Amygdala (tissue), 56 donors: Measurements from ENCODE around the gene JAK1.
A peak's percentile ranks its signal among the peaks of the same experiment; 100 is the strongest.

ENCODE experiments used
- DNase-seq, 56 donors: peaks; one replicate each; lab custom pipeline; 2025; lab: John Stamatoyannopoulos, UW

JAK1 gene

DNA sequence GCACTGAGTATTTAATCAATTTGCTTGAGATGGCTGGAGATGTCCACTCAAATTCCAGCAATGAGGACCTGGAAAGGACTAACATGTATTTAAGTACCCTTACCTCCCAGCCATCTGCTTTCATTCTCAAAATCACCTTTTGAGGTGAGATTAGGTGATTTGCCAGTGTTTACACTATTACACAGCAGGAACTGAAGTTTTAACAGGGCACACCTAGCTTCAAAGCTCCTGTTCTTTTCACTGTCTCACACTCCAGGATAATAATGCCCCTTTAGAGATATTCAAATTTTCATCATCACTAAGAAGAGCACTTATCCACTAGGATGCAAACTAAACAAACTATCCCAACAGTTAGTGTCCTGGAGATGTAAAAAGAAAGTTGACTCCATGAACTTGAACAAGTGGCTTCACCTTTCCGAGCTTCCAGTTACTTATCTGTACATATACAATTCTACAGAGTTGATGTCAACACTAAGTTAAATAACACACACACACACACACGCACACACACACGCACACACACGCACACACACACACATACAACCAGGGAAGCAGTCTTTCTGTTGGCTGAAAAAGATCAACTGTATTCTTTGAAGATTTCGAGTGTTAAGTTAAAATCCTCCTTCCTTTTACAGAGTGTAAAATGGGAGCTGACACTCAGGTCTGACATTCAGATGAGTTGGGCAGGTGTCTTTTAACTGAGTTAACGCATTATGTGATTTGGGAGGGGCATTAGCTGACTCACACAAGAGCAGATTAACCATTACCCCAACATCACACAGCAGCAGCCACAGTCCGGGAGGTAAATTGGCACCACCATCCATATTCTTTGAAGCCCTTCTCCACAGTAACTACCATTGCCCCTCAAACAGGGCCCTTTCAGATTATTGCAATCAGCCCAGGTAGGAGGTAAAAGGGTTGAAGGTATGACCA is 15.5 kb upstream of the JAK1 start:
- DNase-seq, result no peak

DNA sequence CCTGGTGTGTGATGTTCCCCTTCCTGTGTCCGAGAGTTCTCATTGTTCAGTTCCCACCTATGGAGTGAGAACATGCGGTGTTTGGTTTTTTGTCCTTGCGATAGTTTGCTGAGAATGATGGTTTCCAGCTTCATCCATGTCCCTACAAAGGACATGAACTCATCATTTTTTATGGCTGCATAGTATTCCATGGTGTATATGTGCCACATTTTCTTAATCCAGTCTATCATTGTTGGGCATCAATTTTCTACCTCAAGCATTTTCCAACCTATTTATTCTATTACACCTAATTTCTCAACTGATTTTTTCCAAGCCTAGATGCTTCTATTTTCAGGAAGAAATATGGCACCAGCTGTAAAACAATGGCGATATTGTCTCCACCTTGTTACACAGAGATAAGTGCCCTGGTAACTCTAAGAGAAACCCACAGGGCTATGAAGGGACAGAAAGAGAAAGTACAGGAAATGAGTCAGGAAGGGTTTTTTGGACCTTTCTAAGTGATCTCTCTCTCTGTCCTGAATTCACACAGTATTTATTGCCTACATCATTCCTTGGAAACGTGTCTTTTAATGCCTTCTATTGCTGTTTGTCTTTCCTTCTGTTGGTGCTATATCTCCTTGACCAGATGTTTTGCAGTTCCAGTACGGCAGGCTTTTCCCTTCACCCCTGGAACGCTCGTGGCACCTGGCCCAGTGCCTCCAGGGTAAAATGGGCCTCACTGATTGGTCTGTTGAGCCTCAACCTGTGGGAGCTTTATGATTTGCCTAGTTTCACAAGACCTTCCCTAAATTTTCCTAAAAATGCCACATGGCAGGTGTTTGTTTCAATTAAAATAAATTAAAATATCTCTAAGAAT is 14.6 kb upstream of the JAK1 start:
- no peak for DNase-seq

DNA sequence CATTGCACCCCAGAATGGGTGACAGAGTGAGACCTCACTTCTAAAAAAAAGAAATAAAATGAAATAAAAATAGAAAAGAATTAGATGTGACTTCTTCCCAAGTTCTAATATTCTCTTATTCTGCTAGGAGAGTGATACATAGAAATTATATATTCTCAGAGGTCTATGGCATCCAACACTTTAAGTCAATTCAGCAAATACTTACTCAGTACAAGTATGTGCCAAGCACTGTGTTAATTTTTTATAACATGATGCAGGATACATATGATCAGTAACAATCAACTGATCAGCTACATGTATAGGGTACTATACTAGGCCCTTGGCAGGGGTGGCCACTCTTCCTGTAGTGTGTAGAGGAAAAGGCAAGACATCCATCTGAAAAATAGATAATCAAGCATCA is 13.0 kb upstream of the JAK1 start:
- no peak for DNase-seq

DNA sequence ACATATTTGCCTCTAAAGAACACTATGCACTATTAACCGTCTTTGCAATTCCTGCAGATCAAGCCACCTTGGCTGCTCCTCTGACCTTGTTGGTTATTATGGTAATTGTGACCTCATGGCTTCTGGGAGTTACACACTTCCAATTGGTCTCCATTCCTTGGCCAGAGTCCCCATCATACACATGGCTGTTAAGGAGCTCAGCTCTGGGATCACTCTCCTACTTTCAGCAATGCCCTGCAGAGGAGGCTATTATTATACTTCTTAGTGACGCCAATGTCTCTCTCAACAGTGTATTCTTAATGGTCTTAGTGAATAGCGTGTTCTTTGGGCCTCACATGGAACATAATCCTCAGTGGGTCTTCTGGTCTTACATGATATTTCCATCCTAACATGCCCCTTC is 10.0 kb upstream of the JAK1 start:
- no peak for DNase-seq

DNA sequence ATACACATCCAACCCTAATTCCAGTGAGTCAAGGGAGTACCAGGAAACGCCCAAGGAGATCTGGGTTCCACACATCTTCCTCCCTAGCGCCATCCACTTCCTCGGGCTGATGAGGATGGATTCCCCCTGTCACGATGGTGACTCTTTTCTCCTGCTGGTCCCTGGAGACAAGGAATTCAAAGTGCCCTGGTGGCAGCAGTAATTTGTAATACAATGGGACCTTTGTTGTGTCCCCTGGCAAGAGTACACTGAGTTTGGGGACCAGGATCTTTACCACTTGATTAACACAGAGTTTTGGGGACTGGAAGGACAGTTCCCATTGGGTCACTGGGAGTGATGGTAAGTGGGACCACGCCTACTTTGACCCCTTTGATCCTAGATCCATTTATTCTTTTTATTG is 9.4 kb upstream of the JAK1 start:
- DNase-seq, result peak in 3 of 56 donors; percentile 2 to 38 (median 7)

DNA sequence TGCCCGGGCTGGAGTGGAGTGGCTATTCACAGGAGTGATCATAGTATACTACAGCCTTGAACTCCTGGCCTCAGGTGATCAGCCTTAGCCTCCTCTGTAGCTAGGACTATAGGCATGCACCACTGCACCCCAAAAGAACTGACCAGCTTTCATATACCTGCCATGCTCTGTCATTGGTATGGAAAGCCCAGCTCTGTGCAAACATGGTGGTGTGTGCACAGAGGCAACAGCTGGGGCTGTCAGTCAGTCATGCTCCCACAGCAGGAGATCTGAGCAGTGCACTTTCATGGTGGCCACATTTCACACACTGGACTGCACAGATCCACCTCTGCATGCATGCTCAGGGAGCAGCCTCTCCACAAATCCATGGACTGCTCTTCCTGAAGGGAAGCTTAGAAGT is 8.8 kb upstream of the JAK1 start:
- DNase-seq, result no peak

DNA sequence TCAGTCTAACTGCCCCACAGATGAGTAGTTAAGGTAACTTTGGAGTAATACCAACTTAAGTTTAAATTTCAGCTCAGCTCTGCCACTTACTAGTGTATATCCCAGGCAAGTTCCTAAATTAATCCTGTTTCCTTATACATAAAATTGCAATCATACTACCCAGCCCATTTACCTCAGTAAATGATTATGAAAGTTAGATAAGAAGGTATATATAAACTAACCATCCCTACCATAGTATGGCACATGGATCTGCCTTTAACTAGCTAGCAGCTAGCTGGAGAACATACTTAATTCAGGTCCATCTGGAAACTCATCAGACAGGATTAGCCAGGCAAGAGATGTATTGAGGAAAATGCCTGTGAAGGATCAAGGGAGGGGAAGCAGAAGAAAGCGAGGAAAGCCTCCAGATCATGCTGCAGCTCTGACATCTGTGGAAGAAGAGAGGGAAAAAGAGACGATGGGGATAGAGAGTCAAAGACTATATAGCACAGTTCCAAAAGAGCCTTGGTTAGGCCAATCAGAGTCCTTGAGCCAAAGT is 8.0 kb upstream of the JAK1 start:
- no peak for DNase-seq

DNA sequence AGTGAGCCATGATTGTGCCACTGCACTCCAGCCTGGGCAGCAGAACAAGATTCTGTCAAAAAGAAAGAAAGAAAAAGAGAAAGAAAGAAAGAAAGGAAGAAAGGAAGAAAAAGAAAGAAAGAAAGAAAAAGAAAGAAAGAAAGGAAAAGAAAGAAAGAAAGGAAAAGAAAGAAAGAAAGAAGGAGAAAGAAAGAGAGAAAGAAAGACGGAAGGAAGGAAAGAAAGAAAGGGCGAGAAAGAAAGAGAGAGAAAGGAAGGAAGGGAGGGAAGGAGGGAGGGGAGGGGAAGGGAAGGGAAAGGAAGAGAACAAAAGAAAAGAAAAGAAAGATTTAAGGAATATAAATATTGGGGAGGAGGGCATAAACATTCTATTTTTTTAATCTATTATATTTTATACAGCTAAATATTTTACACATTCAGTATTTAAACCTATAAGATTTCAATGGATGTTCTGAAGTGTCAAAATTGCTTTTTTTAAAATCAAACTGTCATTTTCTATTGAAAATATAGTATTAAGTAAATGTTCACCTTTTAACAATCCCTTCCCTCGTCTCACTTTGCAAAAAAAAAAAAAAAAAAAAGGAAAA is 6.8 kb upstream of the JAK1 start:
- DNase-seq, result no peak

DNA sequence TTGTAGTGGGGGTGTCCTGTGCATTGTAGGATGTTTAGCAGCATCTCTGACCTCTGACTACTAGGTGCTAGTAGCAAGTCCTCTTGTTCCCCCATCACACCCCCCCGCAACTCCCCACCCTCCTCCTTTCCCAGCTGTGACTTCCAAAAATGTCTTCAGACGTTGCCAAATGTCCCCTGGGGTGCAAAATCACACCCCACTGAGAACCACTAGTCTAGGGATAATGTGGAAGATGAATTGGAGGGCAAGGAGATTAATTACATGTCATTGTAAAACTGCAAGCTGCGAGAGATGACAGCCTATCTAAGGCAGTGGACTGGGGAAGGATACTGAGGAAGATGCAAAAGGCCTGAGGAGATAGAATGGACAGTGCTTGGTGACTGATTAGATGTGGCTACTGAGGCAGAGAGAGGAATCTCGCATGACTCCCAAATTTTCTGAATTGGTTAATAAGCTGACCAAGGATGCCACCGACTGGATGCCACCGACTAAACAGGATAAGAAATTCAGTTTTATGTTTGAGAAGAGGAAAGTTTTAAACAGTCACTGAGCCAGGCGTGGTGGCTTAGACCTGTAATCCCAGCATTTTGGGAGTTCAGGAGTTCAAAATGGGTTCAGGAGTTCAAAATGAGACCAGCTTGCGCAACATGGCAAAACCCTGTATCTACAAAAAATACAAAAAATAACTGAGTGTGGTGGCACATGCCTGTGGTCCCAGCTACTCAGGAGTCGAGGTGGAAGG is 3.1 kb upstream of the JAK1 start:
- no peak for DNase-seq

DNA sequence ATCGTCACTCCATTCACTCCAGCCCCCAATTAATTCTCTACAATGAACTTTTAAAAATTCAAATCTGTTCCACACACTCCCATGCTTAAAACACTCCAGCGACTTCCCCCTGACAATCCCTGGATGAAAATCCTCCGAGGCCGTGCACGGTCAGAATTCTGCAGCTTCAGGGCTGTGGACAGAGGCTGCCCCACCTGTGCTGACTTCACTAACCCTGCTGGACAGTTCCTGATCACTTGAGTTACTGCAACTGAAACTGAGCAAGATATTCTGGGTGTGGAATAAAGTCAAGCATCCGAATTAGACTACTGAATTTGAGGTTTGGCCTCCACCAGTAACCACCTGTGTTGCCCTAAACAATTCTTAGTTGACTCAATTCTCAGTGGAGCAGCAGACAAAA is 1.0 kb upstream of the JAK1 start:
- no peak for DNase-seq

DNA sequence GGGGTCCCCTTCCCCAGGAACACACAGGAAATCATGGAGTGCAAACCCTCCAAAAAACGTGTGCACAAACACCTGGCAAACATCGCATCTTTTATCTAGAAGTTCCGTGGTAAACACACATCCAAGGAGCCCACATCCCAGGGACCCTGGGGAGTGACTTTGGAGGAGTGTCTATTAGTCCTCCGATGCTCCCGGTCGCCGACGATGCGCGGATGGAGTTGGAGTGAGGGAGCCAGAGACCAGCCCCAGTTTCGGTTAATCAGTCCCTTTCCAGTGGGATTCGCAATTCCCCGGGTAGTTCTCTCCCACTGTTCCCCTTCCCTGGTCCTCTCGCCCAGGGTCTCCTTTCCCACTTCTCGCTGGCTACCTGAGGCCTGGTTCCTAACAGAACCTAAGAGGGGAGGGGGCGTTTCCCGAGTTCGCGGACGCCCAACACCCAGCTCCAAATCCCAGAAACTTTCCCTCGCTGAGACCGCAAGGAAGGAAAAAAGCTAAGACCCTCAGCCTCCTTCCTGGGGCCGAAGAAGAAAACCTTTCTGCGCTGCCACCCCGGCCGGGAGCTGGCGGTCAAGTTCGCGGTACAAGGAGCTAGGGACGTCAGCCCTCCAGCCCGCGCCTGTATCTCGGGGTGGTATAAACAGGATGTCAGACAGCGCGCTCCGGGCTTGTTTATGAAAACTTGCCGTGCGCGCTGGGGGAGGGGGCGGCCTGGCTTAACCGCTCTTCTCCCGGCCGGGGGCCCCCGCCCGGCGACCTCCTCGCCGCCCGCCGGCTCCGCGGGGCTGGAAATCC is 787 bp downstream of the JAK1 start:
- DNase-seq, result peak in 35 of 56 donors; percentile 10 to 69 (median 40)

DNA sequence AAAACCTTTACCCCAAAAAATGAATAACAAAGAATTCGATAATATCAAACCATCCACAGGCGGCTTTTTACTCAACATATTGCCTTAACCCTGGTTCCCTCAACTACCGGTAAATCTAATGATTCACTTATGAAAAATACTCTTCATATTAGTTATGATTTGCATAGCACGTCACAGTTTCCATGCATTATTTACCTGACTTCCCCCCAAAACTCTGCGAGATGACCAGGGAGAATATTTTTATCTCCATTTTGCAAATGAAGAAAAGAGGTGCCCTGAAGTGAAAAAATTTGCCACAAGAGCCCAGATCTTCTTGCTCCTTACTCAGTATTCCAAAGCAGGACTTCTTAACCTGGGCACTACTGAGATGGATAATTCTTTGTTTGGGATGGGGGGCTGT is 2.9 kb downstream of the JAK1 start:
- DNase-seq, result no peak

DNA sequence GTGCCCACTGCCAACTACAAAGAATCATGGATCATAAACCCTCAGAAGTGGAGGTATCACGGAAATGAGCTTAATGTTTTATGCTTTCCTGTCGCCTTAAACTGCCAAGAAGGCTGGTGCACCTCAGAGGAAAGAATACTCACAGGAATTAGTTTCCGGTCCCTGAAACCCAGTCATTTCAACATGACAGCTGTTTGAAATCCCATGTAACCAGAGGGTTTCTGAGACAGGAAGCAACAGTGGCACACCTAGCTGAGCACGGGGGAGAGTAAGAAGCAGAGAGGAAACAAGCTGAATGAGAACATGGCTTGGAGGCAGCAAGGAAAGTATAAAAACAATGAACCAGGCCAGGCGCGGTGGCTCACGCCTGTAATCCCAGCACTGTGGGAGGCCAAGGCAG is 3.9 kb downstream of the JAK1 start:
- DNase-seq, result no peak

DNA sequence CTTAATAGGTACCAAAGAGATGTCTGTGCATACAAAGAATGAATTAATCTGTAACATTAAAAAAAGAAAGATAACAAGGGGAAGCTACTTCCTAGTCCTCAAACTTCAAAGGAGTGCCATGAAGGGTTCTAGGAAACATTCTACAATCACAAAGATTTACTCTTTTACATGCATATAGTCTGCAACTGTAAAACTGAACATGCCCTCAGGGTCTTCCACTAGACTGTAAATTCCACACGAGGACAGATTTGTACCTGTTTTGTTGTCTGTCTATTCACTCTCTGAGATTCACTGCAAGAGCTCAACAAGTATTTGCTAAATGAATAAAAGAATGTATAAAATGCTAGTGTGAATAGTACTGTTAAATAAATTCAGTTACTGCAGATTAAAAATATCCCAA is 4.4 kb downstream of the JAK1 start:
- no peak for DNase-seq

DNA sequence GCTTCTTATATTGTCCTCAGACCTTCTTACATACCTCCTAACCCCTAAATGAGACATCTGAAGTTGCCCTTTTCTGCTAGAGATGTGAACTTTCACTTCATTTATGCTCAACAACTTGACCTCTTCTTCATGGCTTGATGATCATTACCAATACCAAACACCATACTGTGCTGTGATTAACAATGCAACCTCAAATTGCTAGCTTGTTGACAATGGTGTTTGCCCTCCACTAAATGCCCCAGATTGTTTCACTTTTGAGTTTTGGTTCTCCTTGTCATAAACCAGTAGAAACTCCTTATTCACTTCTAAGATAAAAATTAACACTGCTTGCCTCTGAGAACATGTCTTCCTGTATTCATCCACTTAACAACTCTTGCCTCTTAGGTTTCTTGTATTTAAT is 5.6 kb downstream of the JAK1 start:
- no peak for DNase-seq

DNA sequence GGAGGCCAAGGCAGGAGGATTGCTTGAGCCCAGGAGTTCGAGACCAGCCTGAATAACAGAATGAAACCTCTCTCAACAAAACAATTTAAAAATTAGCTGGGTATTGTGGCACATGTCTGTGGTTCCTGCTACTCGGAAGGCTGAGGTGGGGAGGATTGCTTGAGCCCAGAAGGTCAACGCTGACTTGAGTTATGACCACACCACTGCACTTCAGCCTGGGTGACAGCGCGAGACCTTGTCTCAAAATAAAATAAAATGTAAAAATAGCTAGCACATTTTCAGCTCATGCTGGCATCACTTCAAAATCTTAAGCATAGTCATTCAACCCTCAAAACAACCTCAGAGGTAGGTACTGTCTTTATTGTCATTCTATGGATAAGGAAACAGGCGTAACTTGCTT is 6.4 kb downstream of the JAK1 start:
- DNase-seq, result no peak

DNA sequence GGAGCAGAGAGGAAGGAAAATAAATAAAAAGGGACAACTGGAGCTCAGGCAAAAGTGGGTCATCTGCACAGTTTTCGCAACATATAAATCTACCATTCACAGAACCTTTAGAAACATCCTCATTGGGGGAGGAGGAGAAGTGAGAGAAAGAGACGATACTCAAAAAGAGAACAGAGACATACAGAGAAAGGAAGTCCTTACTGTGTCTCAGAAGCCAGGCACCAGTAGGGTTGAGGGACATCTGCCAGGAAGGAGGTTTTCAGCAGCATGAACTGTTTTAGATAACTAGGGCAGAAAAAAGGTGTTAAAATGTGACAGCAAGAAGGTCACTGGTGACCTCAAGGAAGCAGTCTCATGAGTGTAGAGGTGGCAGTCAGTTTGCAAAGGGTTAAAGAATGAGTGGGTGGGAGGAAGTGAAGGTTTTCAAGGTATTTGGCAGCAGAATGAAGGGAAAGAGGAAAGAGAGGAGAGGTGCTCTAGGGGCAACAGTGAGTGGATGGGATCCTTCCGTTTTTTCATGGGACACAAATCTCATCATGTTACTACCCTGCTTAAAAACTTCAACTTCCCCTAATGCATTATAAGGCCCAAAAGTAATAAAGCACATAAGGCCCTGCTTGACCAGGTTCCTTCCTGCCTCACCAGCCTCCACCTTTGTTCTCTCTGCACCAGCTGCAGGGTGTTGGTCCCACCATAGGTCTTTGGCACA is 9.5 kb downstream of the JAK1 start:
- DNase-seq, result no peak

DNA sequence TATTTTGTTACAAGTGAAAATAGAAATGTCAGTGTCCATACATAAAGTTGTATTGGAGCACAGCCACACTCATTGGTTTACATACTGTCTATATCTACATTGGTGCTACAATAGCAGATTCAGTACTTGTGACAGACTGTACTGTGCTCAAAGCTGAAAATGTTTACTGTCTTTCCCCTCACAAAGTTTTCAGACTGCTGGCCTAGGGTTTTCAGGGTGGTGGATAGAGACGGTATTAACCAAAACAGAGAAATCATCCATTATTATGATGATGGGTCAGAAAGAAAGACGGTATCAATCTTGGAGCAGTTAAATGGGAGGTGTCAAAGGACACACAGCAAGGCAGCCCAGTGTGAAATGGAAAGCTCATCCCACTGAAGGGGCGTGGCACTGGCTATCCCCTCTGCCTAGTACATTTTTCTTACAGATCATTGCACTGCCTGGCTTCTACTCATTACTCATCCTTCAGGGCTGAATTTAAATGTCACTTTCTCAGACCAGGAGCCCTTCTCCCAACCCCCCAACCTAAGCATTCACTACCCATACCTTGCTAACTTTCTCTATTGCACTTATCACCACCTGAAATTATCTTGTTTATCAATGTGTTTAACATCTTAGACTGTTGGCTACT is 10.2 kb downstream of the JAK1 start:
- no peak for DNase-seq
